GM18520 (cell line): ENCODE results near the gene FAM193B.
A peak's percentile ranks its signal among the peaks of the same experiment; 100 is the strongest.

Experiments
- ATAC-seq: cut with Tn5 transposase; IDR thresholded peaks from one replicate; pipeline ENCODE4 v1.9.1; 2021; ENCODE audit not compliant: unreplicated experiment

Gene FAM193B

DNA sequence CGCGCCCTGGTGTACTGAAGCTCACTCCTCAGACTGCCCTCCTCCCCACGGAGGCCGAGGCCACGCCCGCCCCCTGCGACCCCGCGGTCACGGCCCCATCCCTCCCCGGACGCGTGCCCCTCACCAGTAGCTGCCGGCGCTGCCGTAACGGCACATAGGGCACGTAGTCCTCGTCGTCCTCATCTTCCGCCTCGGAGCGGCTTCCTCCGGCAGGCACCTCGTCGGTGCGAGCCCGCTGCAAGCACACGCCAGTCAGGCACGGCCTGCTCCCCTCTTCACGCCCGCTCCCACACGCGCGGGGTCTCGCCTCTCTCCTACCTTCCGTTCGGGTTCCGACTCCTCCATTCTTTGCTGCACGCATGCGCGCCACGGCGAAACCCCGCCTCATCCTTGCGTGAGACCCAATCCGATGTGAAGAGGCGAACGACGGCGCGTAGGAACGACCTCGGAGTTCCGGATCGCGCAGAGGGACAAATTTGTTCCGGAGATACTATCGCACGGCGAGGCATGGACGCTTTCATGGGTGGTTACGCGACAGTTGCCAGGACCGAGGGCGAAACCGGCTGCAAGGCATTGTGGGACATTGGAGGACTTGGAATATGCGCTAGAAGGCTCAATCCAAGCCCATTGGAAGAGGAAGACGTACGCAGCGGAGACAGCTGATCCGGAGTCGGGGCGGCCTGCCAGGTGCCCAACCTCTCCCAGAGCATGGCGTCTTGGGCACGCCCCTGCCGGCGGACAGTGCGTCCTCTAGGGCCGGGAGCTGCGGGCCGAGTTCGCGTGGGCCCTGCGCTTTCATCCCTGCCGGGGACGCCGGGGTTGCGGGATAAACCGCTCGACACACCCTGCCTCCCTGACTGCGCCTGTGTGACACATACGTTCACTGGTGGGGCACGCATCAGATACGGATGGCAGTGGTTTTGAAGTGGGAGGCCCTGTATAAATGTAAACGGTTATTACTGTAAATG is 37.5 kb downstream of the FAM193B start, which contains the start of gene DDX41:
Gene DDX41, minus strand, starts transcription at position 361 of the 968 bp plus-strand sequence. Its CDS starts 16 bp downstream, at position 345.
- ATAC-seq = peak; percentile 81

- no peak for ATAC-seq
Observed at GRCh38 chr5:177515580-177515979, 38.8 kb downstream of the FAM193B start.

DNA sequence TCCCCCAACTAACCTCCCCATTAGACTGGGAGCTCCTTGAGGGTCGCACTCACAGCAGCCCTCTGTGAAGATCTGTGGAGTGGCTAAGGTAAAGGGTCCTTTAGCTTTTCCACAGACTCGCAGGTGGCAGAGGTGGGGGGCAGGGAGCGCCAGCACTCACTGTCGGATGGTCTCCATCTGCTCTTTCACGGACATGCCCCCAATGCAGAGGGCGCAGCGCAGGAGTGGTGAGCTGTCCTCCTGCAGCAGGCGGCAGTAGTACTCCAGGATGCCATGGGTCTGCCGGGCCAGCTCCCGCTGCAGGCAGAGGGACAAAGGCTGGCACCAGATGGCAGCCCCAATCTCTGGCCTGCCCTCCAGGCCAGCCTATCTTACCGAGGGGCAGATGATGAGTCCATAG is 39.8 kb downstream of the FAM193B start:
- no peak for ATAC-seq

DNA sequence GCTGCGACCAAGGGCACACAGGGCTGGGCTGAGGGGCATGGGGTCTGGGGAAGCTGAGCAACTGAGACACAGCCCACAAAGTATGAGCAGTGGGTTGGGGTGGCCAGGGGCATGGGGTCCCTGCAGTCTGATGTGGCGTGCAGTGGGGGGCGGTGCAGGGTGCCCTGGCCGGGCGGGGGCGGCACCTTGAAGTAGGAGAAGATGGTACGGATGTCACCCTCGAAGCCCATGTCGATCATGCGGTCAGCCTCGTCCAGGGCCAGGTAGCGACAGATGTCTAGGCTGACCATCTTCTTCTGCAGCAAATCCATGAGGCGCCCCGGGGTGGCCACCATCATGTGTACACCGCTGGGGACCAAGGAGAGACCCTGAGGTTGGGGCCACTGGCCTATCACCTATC is 40.9 kb downstream of the FAM193B start:
- no peak for ATAC-seq

DNA sequence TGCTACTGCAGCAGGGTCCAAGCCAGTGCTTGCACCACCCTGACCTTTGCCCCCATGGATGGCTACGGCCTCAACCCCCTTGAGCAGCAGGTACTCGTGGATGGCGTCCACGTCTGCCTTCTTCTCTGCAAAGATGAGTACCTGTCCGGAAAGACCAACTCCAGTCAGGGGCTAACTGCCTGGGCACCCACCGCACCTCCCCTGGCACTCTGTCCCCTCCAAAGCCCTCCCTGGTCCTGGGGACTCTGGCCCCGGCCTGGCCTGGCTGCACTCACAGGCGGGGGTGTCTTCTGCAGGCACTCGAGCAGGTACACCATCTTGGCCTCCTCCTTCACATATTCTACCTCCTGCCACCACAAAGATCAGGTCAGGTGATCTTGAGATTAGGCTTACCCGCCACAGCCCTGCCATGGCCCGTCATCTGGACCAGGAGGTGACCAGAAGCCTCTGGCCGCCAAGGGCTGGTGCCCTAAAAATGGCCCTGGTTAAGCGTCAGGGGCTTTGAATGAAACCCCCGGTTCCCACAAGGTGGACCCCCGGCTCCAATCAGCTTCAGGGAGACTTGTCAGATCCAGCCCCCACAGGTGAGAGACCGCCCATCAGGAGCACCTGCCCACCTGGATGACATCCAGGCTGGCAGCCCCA is 41.5 kb downstream of the FAM193B start:
- ATAC-seq = no peak

GRCh38 chr5:177511796-177512675 is 42.3 kb downstream of the FAM193B start:
- no peak for ATAC-seq

DNA sequence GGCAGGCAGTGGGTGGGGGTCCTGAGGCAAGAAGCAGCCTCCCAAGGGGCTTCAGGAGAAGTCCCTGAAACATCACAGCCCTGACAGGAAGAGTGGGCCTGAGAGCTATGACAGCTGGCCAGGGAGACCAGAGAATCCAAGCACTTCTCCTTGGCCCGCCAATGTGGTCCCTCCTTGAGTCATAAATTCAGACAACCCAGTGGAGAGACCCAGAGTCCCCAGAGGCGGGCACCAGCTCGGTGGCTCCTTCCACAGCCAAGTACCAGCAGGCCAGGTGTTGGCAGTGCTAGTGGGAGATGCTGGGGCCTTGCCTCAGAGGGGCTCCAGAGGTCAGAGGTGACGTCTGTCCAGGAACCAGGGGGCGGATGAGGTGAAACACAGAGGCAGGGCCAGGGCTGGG is 43.2 kb downstream of the FAM193B start:
- no peak for ATAC-seq

- ATAC-seq = no peak
Observed at GRCh38 chr5:177510567-177511053, 43.8 kb downstream of the FAM193B start.

GRCh38 chr5:177509991-177510566 is 44.3 kb downstream of the FAM193B start:
- ATAC-seq = no peak

DNA sequence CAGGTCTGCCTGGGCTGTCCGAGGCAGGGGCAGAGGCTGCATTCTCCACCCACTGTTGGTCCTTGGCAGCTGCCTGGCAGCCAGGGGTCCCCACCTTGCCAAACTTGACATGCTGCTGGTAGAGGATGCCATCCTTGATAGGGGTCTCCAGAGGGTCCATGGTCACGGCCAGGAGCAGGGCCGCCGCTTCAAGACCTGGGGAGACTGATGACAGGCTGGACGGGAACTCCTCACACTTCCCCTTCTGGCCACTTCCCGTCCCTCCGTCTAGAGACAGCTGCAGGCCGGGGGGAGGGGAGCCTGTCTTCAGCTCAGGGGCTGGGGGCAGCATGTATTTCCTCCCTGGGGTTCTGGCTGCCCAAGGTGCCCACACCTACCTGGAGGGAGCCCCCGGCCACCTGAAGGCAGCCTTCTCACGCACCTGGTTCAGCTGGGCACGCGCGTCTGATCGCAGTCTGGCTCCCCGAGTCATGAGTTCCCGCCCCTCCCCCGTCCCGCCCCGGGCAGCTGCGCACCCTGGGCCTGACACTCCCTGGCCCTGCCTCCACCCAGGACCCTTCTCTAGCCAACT is 44.9 kb downstream of the FAM193B start, which contains the start of gene DOK3:
Gene DOK3, minus strand, starts transcription at position 446 of the 571 bp plus-strand sequence. Its CDS starts 286 bp downstream, at position 160.
- no peak for ATAC-seq

DNA sequence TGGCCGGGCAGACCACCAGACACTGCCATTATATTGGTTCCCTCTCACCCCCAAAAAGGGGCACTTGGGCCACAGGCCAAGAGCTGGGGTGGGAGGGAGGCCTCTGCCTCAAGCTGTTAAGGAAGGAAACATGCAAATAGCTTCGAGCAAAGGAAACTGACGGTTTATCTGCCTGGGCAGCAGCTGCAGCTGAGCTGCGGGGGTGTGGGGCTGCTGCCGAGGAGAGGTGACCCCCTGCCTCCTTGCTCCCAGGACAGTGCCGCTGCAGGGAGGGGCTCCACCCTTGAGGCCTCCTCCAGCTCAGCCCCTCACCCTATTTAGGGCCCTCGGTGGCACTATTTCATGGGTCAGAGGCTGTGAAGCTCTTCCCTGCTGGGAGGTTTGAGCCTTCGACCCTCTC is 45.5 kb downstream of the FAM193B start:
- no peak for ATAC-seq

DNA sequence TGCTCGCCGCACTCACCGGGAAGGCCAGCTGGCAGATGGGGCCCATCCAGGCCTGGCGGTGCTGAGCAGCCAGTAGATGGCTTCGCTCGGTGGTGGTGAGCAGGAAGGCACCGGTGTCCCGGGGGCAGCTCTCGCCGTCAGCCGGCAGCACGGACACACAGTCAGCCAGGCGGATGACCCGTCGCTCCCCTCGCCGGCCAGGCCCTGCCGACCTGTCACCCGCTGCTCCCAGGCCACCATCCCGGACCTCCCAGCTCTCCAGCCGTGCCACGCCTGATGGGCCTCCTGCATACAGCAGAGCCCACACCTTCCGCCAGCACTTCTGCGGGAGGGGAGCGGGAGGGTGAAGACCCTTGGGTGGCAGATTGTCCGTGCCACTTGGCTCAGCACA is 46.1 kb downstream of the FAM193B start:
- no peak for ATAC-seq

DNA sequence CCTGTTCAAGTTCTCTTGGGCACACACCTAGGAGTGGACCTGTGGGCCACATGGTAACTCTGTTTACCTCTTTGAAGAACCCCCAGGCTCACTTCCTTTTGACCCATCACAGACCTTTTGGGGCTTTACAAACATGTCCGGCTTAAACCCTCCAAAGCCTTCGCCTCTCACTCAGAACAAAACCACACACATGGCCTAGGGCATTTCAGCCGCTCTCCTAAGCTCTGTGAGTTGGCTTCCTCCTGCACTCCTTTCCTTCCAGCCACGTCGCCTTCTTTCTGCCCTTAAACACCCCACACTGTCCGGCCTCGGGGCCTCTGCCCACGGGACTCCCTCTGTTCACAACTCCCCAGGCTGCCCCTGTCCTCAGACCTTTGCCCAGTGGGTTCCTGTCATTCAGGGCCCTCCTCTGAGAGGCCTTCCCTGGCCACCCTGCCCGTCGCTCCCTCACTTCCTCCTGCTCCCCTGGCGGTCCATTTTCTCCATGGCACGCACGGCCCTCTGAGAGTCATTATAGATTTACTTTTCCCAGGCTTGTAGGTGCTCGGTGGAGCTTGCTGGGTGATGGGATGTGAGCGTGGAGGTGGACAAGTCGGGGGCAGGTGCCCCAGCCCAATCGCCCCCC is 46.7 kb downstream of the FAM193B start:
- ATAC-seq = no peak

GRCh38 chr5:177507165-177507564 is 47.2 kb downstream of the FAM193B start:
- ATAC-seq = no peak

DNA sequence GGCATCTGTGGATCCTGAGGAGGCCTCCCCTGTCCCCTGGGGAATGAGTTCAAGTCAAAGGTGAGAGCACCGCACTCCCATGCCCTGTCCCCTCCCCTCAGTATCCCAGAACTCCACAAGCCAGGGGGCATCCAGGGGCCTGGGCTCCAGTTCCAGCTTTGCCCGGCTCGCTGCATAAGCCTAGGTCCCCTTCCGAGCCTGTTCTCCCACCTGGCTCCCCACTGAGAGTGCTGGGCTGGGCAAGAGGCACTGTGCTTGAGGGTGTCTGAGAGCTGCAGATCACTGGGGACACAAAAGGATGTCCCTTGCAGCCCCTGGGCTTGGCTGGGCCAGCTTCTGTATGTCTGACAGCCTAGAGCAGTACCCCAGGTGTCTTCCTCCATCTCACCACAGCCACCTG is 49.3 kb downstream of the FAM193B start:
- no peak for ATAC-seq

DNA sequence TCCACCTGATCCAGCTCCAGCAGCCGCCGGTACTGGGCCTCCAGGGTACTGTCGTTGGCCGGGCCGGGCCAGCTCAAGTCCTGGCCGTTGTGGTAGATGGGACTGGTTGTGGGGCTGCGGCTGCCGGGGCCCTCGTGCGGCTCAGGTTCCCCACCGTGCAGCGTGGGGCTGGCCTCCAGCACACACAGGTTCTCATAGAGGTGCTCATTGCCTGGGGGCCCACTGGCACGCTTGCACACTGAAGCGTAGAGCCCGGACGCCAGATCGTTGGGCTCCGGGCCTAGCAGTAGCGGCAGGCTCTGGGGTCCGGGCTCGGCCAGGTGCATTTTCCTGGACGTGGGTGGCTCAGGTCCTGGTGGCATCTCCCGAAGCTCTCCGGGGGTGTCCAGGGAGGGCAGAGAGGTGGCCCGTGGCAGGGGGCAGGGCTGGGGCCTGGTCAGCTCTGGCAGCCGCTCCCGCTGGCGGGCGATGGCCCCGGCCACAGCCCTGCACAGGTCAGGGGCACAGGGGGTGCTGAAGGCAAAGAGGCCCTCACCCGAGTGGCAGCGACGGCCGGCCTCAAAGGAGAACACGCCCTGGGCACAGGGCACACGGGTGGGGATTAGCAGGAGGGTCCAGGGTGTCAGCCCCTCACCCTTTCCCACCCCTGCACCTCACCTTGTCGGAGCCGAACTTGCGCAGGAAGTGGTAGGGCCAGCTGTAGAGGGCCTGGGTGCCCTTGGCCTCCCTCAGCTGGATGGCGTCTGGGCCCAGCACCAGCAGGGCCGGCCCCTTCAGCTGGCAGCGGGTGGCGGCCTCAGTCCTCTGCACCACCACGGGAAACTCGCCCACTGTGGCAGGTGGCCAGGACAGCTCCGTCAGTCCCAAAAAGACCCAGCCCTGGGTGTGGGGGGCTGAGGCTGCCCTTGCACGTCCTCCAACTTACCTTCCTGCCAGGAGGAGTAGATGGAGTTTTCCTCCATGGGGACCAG is 50.0 kb downstream of the FAM193B start:
- no peak for ATAC-seq

GRCh38 chr5:177503351-177504085 is 50.8 kb downstream of the FAM193B start:
- no peak for ATAC-seq

DNA sequence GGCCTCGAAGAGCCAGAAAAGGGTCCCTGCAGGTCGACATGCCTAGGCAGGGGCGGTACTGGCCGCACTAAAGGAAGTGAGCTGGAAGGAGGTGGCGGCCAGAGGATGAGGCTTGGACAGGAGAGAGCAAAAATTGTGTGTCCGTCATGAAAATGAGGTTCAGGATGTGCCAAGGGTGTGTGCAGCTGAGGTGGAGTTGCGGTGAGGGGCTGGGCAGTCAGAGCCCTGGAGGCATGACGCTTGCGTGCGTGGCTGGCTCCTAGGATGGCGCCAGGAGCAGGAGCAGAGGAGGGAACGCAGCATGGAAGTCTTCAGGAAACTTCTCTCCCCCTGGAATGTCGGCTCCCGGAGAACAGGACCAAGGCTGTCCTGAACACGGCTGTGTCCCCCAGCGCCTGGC is 51.5 kb downstream of the FAM193B start:
- no peak for ATAC-seq
